Measurements from ENCODE around the gene SLC39A2. TPM values are rescaled to one million over a fixed set of nuclear protein-coding genes. Genes with fewer than 3 reads are reported as not detected.

Gene SLC39A2
- total and polyA plus RNA-seq, 9 of the 15 experiments (the other 6 are each of a cell fraction or from before 2014, with no cell fraction given) = 0.06 to 0.09 TPM; not detected in 7

DNA sequence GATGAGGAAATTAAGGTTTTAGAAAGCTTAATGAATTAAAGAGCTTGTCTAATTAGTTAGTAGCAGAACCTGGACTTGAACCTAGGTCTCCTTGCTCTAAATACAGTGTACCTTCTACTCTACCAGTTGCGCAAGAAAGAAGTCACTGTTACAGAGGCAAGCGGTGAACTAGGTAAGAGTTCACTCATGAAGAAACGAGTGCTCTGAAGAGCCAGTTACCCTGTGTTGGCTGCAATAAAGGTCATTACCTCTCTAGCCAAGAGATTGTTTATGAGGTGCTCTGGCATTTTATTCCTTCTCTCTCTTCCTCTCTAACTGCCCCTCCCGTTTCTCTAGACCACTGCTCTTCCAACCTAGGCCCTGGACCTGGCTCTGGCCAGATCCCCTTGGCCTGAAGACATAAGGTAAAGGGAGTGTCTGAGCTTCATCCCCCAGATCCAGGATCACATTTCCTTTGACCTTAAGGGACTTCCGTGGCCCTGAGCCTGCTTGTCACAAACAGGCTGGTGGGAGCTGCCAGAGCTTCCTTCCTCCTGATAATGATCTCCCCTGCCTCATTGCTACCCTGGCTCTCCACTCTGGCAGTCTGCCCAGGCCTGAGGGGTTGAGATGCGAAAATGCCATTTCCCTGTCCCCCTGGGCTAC is 45.0 kb downstream of the SLC39A2 start (continued):
- TF ChIP-seq RBM25 (IDR thresholded peaks at IDR 0.05; ENCODE audit: low read depth, low read length, severe bottlenecking) (no peak), CBFA2T3 (IDR thresholded peaks at IDR 0.05) (peak; percentile 35), SMARCA4 (IDR thresholded peaks at IDR 0.05) (peak; percentile 49), MNT (conservative IDR thresholded peaks at IDR 0.05) (0 out of 4 replicates have a peak, but pooled peaks of 1 of the 2 experiments have one; percentile 24), NCOA1 (IDR thresholded peaks at IDR 0.05; ENCODE audit: low read depth) (0 out of 2 replicates have a peak, but pooled peaks have one; percentile 17), ATF1 (CRISPR knock-in tag; IDR thresholded peaks at IDR 0.05) (no peak), ATF1 (tag; IDR thresholded peaks at IDR 0.05) (0 out of 2 replicates have a peak, but pooled peaks have one; percentile 19), NR2C2 (CRISPR knock-in tag; IDR thresholded peaks at IDR 0.05) (no peak), NR2C2 (tag; IDR thresholded peaks at IDR 0.05) (peak; percentile 80), ZNF699 (CRISPR knock-in tag; IDR thresholded peaks at IDR 0.05; ENCODE audit: insufficient replicate concordance) (no peak), CEBPG (CRISPR knock-in tag; IDR thresholded peaks at IDR 0.05) (no peak; the same call in 1 of the 2 replicates), CEBPG (tag; conservative IDR thresholded peaks at IDR 0.05 in 1 of 2, IDR thresholded peaks at IDR 0.05 in 1 of 2) (peak; percentile 89 to 96), JUND (IDR thresholded peaks at IDR 0.05; ENCODE audit: borderline replicate concordance, low read depth, low read length) (peak; percentile 3; the same call in 1 of the 2 replicates), JUND (tag; IDR thresholded peaks at IDR 0.05; ENCODE audit: borderline replicate concordance, low read depth, low read length) (no peak; the same call in 2 of the 3 replicates), E2F3 (CRISPR knock-in tag; IDR thresholded peaks at IDR 0.05) (0 out of 2 replicates have a peak, but pooled peaks have one; percentile 6), L3MBTL2 (IDR thresholded peaks at IDR 0.05) (peak; percentile 28; the same call in 1 of the 2 replicates), SMAD4 (CRISPR knock-in tag; conservative IDR thresholded peaks at IDR 0.05) (peak; percentile 15; the same call in 1 of the 2 replicates), LEF1 (IDR thresholded peaks at IDR 0.05) (0 out of 2 replicates have a peak, but pooled peaks have one; percentile 27), JUNB (CRISPR knock-in tag; conservative IDR thresholded peaks at IDR 0.05) (no peak), ATF7 (IDR thresholded peaks at IDR 0.05) (peak; percentile 30; the same call in 1 of the 2 replicates), HDAC2 (IDR thresholded peaks at IDR 0.05) (0 out of 2 replicates have a peak, but pooled peaks have one; percentile 28), SOX6 (IDR thresholded peaks at IDR 0.05) (peak; percentile 9; the same call in 1 of the 2 replicates), THRAP3 (IDR thresholded peaks at IDR 0.05; ENCODE audit: borderline replicate concordance) (no peak), EP300 (IDR thresholded peaks at IDR 0.05; ENCODE audit: low read length) (peak; percentile 52), MTA3 (IDR thresholded peaks at IDR 0.05; ENCODE audit: borderline replicate concordance) (peak; percentile 60; the same call in 1 of the 2 replicates), GATAD2B (IDR thresholded peaks at IDR 0.05; ENCODE audit: borderline replicate concordance) (peak; percentile 25; the same call in 1 of the 2 replicates), RNF2 (IDR thresholded peaks at IDR 0.05) (peak; percentile 67; the same call in 1 of the 2 replicates), FOXK1 (CRISPR knock-in tag; IDR thresholded peaks at IDR 0.05; ENCODE audit: borderline replicate concordance) (no peak)
- TF ChIP-seq, protein P1, sequence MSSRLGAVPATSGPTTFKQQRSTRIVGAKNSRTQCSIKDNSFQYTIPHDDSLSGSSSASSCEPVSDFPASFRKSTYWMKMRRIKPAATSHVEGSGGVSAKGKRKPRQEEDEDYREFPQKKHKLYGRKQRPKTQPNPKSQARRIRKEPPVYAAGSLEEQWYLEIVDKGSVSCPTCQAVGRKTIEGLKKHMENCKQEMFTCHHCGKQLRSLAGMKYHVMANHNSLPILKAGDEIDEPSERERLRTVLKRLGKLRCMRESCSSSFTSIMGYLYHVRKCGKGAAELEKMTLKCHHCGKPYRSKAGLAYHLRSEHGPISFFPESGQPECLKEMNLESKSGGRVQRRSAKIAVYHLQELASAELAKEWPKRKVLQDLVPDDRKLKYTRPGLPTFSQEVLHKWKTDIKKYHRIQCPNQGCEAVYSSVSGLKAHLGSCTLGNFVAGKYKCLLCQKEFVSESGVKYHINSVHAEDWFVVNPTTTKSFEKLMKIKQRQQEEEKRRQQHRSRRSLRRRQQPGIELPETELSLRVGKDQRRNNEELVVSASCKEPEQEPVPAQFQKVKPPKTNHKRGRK (tag; IDR thresholded peaks at IDR 0.05) = no peak

Measured in K562 (cell line).